Fibroblast of skin of left quadriceps (primary cell): ENCODE measurements around the gene SUZ12.
"Not testable (repeated sequence)": the region's sequence is repeated elsewhere in the genome, so short reads cannot be mapped to it uniquely, and the experiment has no call there.

Experiments used
- DNase-seq, 2 experiments: peaks; one replicate each; pipeline ENCODE4 v3.0.0-alpha.2; 2013; ENCODE audit warnings: low read depth in 2 of 2

Gene SUZ12

GRCh38 chr17:31936615-31937609 lies at the start of gene SUZ12:
SUZ12 (plus strand) TSS chr17:31937007; CDS start chr17:31937247, 240 bp downstream.
- DNase-seq, result peak; percentile 70 to 71

GRCh38 chr17:31888124-31888523 lies 48.7 kb upstream of the SUZ12 start:
- no peak for DNase-seq

GRCh38 chr17:31900877-31901276 lies 35.9 kb upstream of the SUZ12 start:
- DNase-seq, result no peak

GRCh38 chr17:31902693-31903092 lies 34.1 kb upstream of the SUZ12 start:
- no peak for DNase-seq

GRCh38 chr17:31903401-31903800 lies 33.4 kb upstream of the SUZ12 start:
- DNase-seq, result no peak

- peak; percentile 37 to 46 for DNase-seq
Observed at GRCh38 chr17:31907342-31907962, 29.4 kb upstream of the SUZ12 start.

GRCh38 chr17:31908386-31908785 lies 28.4 kb upstream of the SUZ12 start:
- DNase-seq, result no peak

GRCh38 chr17:31912705-31913104 lies 24.1 kb upstream of the SUZ12 start:
- not testable (repeated sequence) for DNase-seq

- DNase-seq, result no peak
Observed at GRCh38 chr17:31915456-31916100, 21.2 kb upstream of the SUZ12 start.

GRCh38 chr17:31916491-31917064 lies 20.2 kb upstream of the SUZ12 start:
- DNase-seq, result no peak

- no peak for DNase-seq
Observed at GRCh38 chr17:31917065-31917529, 19.7 kb upstream of the SUZ12 start.

- DNase-seq, result not testable (repeated sequence)
Observed at GRCh38 chr17:31917721-31918120, 19.1 kb upstream of the SUZ12 start.

GRCh38 chr17:31918701-31919128 lies 18.1 kb upstream of the SUZ12 start:
- no peak for DNase-seq

GRCh38 chr17:31919802-31920525 lies 16.8 kb upstream of the SUZ12 start:
- no peak for DNase-seq

GRCh38 chr17:31926100-31926729 lies 10.6 kb upstream of the SUZ12 start:
- no peak for DNase-seq

- no peak for DNase-seq
Observed at GRCh38 chr17:31931756-31932155, 5.1 kb upstream of the SUZ12 start.

GRCh38 chr17:31935512-31935911 lies 1.3 kb upstream of the SUZ12 start:
- DNase-seq, result no peak

- DNase-seq, result not testable (repeated sequence)
Observed at GRCh38 chr17:31937926-31938641, 1.3 kb downstream of the SUZ12 start.

- not testable (repeated sequence) for DNase-seq
Observed at GRCh38 chr17:31941916-31942315, 5.1 kb downstream of the SUZ12 start.

GRCh38 chr17:31942396-31942795 lies 5.6 kb downstream of the SUZ12 start:
- not testable (repeated sequence) for DNase-seq
